ENCODE data around the gene MEF2C. TPM values are rescaled to one million over a fixed set of nuclear protein-coding genes. Genes with fewer than 3 reads are reported as not detected.
A peak's percentile ranks its signal among the peaks of the same experiment; 100 is the strongest.

MEF2C gene
- polyA plus RNA-seq, 3 donors, result 32.0 to 89.3 (median 88.3) TPM

DNA sequence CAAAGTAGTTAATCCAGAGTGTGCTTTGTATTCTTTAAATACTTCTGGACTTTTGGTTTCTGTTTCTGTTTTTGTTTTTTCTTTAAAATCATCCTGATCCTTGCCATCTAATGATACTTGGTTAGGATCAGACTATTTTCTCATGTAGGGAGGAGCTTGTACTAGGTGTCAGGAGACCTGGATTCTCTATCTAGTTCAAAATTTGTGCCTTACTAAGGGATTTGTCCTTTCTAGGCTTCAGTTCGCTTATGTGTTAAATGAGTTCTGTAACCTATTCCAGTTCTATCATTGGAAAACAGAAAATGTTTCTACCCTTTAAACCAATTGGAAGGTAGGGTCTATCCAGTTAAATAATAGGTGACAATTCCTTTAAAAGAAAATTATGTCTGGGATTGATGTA is 3.3 kb upstream of the MEF2C start:
- H3K36me3 Mint-ChIP-seq, result peaks cover 0 to 6% of the 10 kb centered on the region in 2 donors
- DNase-seq, result no peak
- peak overlapping the region; percentile 7 to 95 (median 70) for H3K27ac Mint-ChIP-seq
- Histone ChIP-seq H3K79me2 (ENCODE audit: insufficient read depth, low read length) (peaks cover 31% of the 10 kb centered on the region), H3K9ac (ENCODE audit: insufficient read depth, low read length, poor library complexity, severe bottlenecking) (peak overlapping the region; percentile 36), H3K27ac (ENCODE audit: low read depth in 1 of 2, low read length in 2 of 2) (peak overlapping the region in 1 of 2 donors; percentile 74), H3K27me3 (ENCODE audit: control insufficient read depth in 2 of 2, insufficient read depth in 2 of 2, low read length in 2 of 2) (no peaks in the 10 kb centered on the region), H3K36me3 (replicated peaks in 1 of 2; ENCODE audit: control insufficient read depth in 1 of 2, insufficient read depth in 2 of 2, low read length in 2 of 2) (no peaks in the 10 kb centered on the region), H3K4me1 (ENCODE audit: control insufficient read depth in 1 of 2, insufficient read depth in 2 of 2, low read length in 2 of 2) (peaks cover 27 to 47% of the 10 kb centered on the region in 2 donors), H4K20me1 (ENCODE audit: insufficient read depth, low read length) (peaks cover 15% of the 10 kb centered on the region), H3K4me2 (replicated peaks; ENCODE audit: extremely low read depth, low read length, poor library complexity, severe bottlenecking) (peak overlapping the region; percentile 76), H3K9me3 (replicated peaks in 1 of 2; ENCODE audit: control insufficient read depth in 1 of 2, insufficient read depth in 1 of 2, low read length in 2 of 2) (no peaks in the 10 kb centered on the region), H3K4me3 (replicated peaks in 1 of 3; ENCODE audit: low read depth in 2 of 3, low read length in 3 of 3) (peak overlapping the region; percentile 34 to 70 (median 46)), H2AFZ (ENCODE audit: insufficient read depth, low read depth, low read length, poor library complexity, severe bottlenecking) (peak overlapping the region; percentile 58)
- peaks cover 0 to 6% (median 0%) of the 10 kb centered on the region in 3 donors for H3K27me3 Mint-ChIP-seq (ENCODE audit: low read depth in 3 of 3)
- WGBS (ENCODE audit: insufficient coverage), result no CpG with 5 or more reads among the region's 1 CpG
- intact Hi-C loops (cut with micrococcal nuclease), result loop anchor here (10.0 kb wide), 3 partner anchors 101 to 509 kb away; no protein-coding TSS in a partner anchor
- H3K4me3 Mint-ChIP-seq, result peak overlapping the region; percentile 77 to 88
- H3K4me1 Mint-ChIP-seq, result peaks cover 50% of the 10 kb centered on the region
- peaks cover 0 to 1% (median 0%) of the 10 kb centered on the region in 7 donors for H3K9me3 Mint-ChIP-seq
- TF ChIP-seq CTCF (IDR thresholded peaks at IDR 0.05), result no peak

- TF ChIP-seq CTCF (IDR thresholded peaks at IDR 0.05), result no peak
- H3K9me3 ChIP-seq (replicated peaks in 1 of 2; ENCODE audit: control insufficient read depth in 1 of 2, insufficient read depth in 1 of 2, low read length in 2 of 2), result no peaks in the 10 kb centered on the region
- Mint-ChIP-seq H3K36me3 (peaks cover 0 to 6% of the 10 kb centered on the region in 2 donors), H3K4me3 (peak overlapping the region; percentile 83 to 100), H3K27ac (peak overlapping the region in 1 of 7 donors; percentile 19), H3K9me3 (peaks cover 0 to 1% (median 0%) of the 10 kb centered on the region in 7 donors), H3K27me3 (ENCODE audit: low read depth in 3 of 3) (peaks cover 0 to 6% (median 0%) of the 10 kb centered on the region in 3 donors), H3K4me1 (peaks cover 48% of the 10 kb centered on the region)
- H2AFZ ChIP-seq (ENCODE audit: insufficient read depth, low read depth, low read length, poor library complexity, severe bottlenecking), result no peak overlapping the region
- WGBS (ENCODE audit: insufficient coverage), result no CpG with 5 or more reads among the region's 1 CpG
- H3K4me2 ChIP-seq (replicated peaks; ENCODE audit: extremely low read depth, low read length, poor library complexity, severe bottlenecking), result peak overlapping the region; percentile 87
- no peak overlapping the region for H3K9ac ChIP-seq (ENCODE audit: insufficient read depth, low read length, poor library complexity, severe bottlenecking)
- no peaks in the 10 kb centered on the region for H3K36me3 ChIP-seq (replicated peaks in 1 of 2; ENCODE audit: control insufficient read depth in 1 of 2, insufficient read depth in 2 of 2, low read length in 2 of 2)
- H3K27me3 ChIP-seq (ENCODE audit: control insufficient read depth in 2 of 2, insufficient read depth in 2 of 2, low read length in 2 of 2), result no peaks in the 10 kb centered on the region
- intact Hi-C loops (cut with micrococcal nuclease), result loop anchor here (10.0 kb wide), 3 partner anchors 100 to 510 kb away; no protein-coding TSS in a partner anchor
- DNase-seq, result no peak
- H3K27ac ChIP-seq (ENCODE audit: low read depth in 1 of 2, low read length in 2 of 2), result no peak overlapping the region
- peaks cover 26% of the 10 kb centered on the region for H4K20me1 ChIP-seq (ENCODE audit: insufficient read depth, low read length)
- peak overlapping the region in 1 of 3 experiments; percentile 96 for H3K4me3 ChIP-seq (replicated peaks in 1 of 3; ENCODE audit: low read depth in 2 of 3, low read length in 3 of 3)
- peaks cover 20 to 51% of the 10 kb centered on the region in 2 donors for H3K4me1 ChIP-seq (ENCODE audit: control insufficient read depth in 1 of 2, insufficient read depth in 2 of 2, low read length in 2 of 2)
- H3K79me2 ChIP-seq (ENCODE audit: insufficient read depth, low read length), result peaks cover 44% of the 10 kb centered on the region
Measured at GRCh38 chr5:88885002-88885401, 2.0 kb upstream of the MEF2C start.

Measured in CD14-positive monocyte (primary cell).